NCI-H187 treated with DMSO at 0.1 percent for 48 hours (cell line): Measurements from ENCODE around the gene TMPRSS9.
"Not testable (repeated sequence)": the region's sequence is repeated elsewhere in the genome, so short reads cannot be mapped to it uniquely, and the experiment has no call there.

Experiments
- DNase-seq: peaks from one replicate; lab custom pipeline; 2025; lab: John Stamatoyannopoulos, UW

TMPRSS9 gene

DNA sequence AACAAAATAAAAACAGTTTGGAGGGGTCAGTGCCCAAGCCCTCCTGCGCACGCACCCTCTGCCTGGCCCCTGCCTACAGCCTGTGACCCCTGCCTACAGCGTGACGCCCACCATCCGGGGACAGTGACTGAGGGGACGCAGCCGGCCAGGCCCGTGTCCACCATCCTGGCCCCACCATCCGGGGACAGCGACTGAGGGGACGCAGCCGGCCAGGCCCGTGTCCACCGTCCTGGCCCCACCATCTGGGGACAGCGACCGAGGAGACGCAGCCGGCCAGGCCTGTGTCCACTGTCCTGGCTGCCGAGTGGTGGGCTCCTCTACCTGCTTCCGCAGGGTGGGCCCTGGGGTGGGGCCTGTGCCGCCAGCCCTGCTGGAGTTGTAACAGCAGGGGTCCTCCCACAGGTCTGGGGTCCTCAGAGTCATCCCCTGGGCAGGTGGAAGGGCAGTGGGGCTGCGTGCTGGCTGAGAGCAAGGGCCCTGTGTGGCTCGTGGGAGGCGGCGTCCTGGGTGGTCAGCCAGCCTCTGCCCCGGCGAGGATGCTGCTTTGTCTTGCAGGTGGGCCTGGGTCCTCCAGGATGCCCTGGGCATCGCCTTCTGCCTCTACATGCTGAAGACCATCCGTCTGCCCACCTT is 17.3 kb upstream of the TMPRSS9 start:
- no peak for DNase-seq

DNA sequence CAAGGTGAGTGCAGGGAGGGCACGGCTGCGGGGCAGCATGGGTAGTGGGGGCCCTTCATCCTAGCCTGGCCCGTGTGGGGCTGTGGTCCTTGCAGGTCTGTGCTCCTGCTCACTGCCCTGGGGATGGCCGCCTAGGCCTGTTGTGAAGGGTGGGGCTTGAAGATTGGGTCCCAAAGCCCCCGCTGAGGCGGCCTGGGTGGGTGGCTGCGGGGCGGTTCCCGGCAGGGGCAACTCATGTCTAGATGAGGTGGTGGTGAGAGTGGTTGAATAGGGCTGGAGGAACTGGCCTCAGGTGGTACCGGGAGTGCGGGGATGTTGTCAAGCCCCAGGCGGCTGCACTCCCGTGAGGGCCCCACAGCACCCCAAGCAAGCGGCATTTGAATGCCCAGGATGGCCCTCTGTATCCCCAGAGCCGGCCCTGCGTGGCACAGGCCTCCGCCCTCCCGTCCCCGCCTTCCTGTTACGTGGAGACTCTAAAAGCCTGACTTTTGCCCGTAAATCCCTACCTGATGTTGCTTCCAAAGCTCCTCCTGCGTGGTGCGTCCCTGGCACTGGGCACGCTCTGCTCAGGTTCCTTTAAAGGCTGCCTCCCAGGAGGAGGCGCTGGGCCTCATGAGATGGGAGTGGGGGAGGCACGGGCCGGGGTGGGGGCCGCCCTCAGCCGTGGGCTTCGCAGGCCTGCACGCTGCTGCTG is 16.6 kb upstream of the TMPRSS9 start:
- no peak for DNase-seq

DNA sequence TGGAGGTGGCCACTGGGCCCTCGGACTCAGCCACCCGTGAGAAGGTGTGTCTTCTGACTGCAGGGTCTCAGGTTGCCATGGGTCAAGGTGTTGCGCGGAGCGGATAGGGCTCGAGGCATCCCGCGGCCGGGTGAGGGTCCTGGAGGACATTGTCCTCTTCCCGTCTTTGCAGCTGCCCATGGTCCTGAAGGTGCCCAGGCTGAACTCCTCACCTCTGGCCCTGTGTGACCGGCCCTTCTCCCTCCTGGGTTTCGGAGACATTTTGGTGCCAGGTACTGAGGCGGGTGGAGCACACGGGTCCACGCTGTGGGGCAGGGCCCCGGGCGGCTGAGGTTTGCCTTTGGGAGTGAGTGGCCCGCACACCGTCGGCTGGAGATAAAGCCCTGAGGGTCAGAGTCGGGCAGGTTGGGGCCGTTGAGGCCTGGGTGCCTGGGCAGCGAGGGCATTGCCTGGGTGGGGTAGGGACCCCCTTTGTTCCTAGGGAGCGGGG is 15.6 kb upstream of the TMPRSS9 start:
- DNase-seq: no peak

DNA sequence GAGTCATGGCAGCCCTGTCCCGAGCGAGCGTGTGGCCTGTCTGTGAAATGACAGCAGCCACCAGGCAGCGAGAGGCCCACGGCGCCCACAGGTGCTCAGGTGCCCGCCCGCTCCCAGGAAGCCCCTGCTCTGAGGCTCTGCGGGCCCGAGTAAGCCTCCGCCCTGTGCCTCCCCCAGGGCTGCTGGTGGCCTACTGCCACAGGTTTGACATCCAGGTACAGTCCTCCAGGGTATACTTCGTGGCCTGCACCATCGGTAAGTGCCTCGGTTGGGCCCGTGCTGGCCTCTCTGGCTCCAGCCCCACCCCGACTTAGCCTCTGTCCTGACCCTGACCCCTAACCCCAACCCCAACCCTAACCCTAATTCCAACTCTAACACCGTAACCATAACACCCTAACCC is 15.0 kb upstream of the TMPRSS9 start:
- DNase-seq: no peak

DNA sequence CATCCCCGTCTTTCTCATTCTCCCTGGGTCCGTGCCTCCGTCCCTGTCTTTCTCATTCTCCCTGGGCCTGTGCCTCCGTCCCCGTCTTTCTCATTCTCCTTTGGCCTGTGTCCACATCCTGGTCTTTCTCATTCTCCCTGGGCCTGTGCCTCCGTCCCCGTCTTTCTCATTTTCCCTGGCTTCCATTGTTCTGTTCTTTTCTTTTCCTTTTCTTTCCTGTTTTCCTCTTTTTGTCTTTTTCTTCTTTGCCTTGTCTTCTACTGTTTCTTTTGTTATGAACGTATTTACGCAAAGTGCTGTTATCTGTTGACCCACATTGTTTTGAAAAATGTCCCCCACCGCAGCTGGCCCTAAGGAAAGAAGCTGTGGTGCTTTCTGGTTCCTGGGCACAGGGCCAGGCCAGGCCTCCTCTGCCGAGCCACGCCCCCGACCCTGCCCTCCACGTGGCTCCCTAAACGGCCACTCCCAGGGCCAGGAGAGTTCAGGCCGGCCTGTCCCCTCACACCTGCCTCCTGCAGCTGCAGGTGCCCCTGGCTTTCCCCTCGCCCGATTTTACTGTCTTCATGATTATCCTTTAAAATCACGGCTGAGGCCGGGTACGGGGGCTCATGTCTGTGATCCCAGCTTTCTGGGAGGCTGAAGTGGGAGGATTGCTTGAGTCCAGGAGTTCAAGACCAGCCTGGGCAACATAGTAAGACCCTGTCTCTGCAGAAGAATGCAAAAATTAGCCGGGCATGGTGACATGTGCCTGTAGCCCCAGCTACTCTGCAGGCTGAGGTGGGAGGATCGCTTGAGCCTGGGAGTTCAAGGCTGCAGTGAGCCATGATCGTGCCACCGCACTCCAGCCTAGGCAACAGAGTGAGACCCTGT is 14.0 kb upstream of the TMPRSS9 start:
- DNase-seq: no peak

DNA sequence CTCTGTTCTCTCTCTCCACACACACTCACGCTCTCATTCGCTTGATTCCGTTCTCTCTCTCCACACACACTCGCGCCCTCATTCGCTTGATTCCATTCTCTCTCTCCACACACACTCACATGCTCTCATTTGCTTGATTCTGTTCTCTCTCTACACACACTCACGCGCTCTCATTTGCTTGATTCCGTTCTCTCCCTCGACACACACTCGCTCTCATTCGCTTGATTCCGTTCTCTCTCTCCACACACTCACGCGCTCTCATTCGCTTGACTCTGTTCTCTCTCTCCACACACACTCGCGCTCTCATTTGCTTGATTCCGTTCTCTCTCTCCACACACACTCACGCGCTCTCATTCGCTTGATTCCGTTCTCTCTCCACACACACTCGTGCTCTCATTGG is 10.2 kb upstream of the TMPRSS9 start:
- DNase-seq: not testable (repeated sequence)

DNA sequence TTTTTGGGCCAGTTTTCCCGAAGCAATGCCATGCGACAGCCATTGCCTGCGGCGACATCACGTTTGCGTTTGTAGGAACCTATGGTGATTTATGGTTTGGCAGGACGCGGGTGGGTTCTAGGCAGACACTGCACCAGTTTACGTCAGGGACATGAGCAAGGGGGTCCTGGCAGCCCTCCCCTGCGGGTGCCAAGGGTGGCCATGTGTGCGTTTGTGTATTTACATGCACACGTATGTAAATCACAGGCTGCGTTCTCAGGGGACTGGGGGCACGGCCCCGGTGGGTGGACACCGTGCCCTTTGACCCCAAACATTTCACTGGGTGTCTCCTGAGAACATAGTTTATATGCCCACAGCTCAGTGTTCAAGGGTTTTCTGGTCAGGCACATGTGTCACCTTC is 9.4 kb upstream of the TMPRSS9 start:
- no peak for DNase-seq

DNA sequence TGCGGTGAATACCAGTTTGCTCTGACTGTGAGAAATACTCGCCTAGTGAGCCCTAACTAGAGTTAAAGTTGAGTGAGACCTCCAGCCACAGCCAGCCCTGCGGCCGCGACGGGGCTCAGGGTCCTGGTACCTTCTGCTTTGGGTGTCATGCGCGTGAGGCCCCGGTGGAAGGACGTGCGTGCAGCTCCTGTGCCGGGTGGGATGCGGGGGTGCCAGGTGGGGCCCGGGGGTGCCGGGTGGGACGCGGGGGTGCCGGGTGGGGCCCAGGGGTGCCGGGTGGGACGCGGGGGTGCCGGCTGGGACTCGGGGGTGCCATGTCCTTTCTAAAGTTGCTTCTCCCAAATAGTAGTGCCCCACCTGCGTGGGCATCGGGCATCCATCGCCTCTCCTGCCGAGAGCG is 8.5 kb upstream of the TMPRSS9 start:
- DNase-seq: no peak

DNA sequence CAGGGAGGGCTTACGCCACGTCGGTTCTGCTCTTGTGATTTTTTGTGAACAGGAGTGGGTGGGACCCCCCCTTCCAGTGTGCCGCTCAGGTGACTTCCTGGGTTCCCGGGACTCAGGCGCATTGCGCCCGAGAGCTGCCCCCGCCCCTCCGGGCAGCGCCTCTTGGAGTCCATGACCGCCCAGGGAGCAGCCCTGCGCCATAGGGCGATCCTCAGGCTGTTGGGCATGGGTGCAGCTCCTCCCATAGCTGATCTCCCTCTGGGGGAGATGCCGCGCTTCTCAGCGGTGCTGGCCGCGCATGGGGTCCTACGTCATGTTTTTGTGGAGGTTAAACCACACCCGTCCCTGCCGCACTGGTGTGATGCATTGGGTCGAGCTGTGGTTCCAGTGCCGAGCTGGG is 7.9 kb upstream of the TMPRSS9 start:
- no peak for DNase-seq

DNA sequence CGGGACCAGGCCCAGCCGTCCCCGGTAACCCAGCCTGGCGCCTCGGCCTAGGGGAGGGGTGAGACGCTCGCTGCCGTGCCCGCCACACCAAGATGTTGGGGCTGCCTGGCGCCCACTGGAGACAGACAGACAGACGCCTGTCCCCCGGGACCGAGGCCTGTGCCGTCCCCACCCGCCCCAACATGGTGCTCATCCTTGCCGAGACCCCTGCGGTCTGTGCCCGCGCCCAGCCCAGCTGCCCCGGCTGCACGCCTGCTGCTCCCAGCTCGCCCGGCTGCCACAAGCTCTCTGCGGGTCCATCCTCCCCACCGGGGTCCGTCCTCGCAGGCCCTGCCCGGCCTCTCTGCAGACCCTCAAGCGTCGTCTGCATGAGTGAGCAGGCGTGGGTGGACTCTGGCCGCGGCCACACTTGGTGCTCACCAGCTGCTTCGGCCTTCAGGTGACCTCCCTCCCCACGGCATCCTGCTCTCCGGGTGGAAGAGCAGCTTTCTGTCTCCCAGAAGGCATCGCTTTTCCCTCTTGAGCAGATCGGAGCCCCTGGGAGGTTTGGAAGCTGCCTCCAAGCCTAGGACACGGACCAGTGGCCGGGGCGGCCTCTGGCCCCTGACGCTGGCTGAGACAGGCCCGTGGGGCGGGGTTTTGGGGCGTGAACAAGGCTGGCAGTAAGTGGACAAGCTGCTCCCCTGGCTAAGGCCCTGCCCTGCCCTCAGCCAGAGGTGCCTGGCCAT is 6.7 kb upstream of the TMPRSS9 start:
- DNase-seq: no peak

DNA sequence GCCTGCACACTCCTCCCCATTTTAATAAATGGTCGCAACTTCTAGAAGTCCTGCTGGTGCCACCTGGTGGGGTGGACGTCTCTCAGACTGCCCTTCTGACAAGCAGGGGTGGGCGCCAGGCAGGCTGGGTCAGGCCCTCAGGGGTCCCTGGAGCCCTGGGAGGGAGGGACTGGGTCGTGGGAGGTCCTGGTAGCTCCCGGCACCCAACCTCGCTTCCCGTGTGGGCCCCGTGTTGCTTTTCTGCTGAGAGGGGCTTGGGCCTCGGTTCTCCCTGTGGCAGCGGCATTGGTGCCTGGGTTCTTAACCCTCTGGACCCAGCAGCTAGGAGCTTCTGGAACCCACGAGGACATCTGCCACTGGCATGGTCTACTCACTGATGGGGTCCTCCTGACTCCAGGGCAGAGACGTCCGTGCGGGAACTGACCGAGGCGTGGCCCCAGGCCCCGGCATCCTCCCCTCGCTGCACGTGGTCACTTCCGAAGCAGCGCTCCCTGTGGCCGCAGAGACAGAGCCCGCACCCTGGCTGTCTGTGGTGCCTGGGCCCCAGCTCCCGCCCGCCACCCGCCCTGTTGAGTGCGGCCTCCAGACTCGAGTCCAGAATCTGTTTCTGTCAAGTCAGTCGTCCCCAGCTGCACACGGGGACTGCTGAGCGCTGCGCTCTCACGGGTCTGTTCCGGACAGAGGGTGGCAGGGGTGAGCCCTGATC is 6.0 kb upstream of the TMPRSS9 start:
- DNase-seq: no peak

DNA sequence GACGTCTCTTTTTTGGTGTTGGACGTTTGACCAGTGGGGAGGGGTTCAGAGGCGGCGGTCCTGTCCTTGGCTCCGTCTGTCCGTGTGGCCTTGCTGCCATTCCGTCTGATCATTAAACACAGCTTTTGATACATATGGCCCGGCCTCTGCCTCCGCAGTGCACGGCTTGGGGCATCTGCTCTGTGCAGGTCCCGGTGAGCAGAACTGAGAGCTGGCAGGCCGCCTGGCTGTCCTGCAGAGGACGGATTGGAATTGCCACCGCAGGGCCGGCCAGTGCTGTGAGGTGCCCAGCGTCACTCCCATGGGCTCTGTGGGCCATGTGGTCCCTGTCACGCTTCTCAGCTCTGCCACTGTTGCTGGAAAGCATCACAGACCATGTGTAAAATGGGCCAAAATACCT is 5.4 kb upstream of the TMPRSS9 start:
- DNase-seq: no peak

DNA sequence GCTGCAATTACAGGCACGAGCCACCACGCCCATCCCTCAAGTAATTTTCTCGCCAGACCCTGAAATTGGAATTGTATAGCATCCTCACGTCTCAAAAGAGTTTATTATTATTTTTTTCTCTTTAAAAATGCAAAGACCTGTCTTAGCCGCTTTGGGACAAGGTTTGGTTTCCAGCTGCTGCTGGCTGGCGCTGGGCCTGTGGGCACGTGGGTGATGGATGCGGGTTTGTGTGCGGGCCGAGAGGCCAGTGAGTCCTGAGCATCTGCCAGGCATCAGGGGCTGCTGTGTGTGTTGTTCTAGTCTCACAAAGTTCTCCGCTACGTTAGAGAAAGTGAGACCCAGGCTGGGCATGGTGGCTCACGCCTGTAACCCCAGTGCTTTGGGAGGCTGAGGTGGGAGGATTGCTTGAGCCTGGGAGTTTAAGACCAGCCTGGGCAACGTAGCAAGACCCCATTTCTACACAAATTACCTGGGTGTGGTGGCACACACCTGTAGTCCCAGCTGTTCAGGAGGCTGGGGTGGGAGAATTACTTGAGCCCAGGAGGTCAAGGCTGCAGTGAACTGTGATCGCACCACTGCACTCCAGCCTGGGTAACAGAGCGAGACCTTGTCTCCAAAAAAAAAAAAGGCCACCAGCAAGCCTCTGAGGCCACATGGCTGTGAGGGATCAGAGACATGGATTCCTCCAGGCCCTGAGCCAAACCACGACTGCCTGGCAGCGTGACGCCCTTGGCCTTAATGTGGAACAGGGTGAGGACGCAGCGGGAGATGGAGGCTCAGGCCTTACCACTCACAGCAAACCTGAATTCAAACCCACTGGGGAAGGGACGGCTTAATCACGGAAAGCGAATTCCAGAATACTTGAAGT is 4.7 kb upstream of the TMPRSS9 start:
- no peak for DNase-seq

DNA sequence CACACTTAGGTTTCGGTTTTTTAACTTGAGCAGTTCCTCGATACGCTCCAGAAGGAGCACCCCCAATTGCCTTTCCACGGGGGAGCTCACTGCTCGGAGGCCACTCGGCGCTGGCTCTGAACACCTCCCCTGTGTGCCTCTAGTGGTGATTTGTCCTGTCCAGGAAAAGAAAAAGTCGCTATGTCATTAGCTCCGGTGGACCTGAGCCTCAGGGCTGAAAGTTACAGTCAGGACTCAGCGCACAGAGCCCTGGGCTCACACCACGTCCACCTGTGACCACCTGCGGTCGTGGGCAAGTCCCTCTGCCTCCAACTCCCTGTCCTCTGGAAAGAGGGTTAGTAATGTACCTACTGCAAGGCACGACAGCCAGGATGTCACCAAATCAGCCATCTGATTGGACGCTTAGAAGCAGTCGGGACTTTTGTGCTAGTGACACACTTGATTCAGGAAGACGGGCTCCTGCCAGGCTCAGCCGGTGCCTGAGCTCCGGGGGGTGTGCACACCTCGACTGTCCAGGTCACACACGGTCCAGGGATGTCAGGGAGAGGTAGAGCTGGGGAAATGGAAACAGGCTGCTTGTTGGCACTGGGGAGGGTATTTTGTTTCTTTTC is 3.9 kb upstream of the TMPRSS9 start:
- no peak for DNase-seq

DNA sequence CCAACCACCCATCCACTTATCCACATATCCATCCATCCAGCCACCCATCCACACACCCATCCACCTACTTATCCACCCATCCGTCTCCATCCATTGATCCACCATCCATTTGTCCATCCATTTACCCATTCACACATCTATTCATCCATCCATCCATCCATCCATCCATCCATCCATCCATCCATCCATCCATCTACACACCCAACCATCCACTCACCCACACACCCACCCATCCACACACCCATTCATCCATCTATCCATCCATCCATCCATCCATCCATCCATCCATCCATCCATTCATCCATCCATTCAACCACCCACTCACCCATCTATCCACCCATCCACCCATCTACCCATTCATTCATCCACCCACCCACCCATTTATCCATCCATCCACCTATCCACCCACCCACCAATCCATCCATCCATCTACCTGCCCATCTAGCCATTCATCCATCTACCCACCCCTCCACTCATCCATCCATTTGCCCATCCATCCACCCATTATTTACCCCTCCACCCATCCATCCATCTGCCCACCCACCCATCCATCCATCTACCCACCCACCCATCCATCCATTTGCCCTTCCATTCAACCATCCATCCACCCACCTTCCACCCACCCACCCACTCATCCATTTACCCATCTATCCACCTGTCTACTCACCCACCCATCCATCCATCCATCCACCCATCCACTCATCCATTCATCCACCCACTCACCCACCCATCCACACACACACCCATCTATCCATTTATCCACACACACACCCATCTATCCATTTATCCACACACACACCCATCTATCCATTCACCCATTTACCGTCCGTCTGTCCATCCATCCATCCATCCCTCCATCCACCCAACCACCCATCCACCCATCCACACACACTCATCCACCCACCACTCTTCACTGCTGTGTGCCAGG is 2.5 kb upstream of the TMPRSS9 start:
- no peak for DNase-seq

DNA sequence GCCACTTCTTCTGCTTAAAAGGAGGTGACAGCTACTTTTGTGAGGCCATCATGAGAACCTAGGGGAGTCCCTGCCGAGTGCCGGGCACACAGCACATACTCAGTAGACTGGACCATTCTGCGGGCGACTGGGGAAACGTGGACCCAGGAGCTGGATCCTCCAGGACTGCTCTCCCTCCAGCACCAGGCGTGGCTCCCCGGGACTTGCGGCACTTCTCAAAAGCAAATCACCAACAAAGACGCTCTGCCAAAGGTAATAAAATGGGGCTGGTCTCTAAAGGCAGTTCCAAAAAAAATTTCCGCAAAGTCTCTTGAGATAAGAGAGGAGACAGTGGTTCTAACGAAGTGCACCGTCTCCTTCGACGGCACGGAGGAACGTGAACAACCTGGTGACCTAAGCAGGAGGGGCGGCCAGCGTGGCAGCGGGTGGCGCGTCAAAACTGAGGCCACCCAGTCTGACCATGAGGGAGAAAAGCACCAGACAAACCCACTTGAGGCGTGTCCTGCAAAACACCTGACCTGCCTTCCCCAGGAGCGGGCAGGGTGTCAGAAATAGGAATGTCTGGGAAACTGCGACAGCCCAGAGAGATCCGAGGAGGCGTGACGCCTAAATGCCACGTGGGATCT is 1.4 kb upstream of the TMPRSS9 start:
- DNase-seq: no peak

DNA sequence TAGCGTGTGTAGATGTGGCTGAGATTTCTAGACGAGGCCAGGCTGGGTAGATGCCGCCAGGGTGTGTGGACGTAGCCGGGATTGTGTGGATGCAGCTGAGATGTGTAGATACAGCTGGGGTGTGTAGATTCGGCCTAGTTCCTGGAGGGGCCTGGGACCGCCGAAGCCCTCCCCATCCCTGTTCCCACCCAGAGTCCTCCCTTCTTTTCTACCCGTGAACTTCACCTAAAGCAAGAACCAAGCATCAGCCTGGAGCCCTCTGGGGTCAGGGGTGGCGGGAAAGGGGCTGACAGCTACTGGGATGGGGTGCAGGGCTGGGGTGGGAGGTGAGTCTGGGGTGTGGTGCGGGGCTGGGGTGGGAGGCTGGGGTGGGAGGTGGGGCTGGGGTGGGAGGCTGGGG is 768 bp downstream of the TMPRSS9 start:
- DNase-seq: no peak

DNA sequence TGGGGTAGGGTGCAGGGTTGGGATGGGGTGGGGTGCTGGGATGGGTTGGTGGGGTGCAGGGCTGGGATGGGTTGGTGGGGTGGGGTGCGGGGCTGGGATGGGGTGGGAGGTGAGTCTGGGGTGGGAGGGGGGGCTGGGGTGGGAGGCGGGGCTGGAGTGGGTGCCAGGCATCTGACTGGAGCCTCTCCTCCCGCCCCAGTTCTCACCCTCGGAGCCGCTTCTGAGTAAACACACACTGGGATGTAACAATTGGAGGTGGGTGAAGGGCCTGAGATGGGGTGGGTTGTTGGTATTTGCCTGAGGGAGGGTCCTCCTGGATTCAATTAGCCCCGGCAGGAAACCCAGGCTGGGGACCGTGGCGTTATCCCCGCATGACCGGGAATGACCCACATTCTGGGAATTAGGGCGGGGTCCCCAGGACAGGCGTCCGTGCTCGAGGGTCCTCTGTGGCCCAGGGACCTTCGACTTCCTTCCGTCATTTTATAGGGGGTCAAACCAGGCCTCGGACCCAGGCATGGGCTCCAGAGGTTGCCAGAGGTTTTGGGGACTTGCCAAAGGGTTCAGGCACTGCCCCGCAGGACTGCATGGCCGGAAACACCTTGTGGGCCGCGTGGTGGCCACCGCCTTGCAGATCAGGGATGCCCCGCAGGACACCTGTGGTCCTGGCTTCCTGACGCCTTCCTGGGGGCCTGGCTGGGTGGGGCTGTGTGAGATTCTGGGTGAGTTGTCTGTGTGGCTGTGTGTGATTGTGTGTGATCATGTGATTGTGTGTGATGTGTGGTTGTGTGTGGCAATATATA is 1.4 kb downstream of the TMPRSS9 start:
- DNase-seq: no peak
